ENCODE results near the gene TTLL12. TPM values are rescaled to one million over a fixed set of nuclear protein-coding genes. Genes with fewer than 3 reads are reported as not detected.
A peak's percentile ranks its signal among the peaks of the same experiment; 100 is the strongest.

TTLL12 gene
- total RNA-seq, 4 donors from 2014 or later: 109 to 211 (median 122) TPM

GRCh38 chr22:43128116-43128515, 58.8 kb downstream of the TTLL12 start:
- H3K27ac ChIP-seq: peak overlapping the region; percentile 77 to 85 (median 83)
- H3K4me1 ChIP-seq: peaks cover 20 to 59% (median 20%) of the 10 kb centered on the region in 3 donors
- TF ChIP-seq CTCF (IDR thresholded peaks at IDR 0.05) (no peak), POLR2A (IDR thresholded peaks at IDR 0.05) (no peak)
- peaks cover 11 to 27% (median 13%) of the 10 kb centered on the region in 3 donors for H3K36me3 ChIP-seq
- no peaks in the 10 kb centered on the region for H3K9me3 ChIP-seq
- no peaks in the 10 kb centered on the region for H3K27me3 ChIP-seq
- intact Hi-C loops (cut with DNase I): no loop called here
- H3K4me3 ChIP-seq: no peak overlapping the region
- no peak for DNase-seq
- 40 to 74% methylated on average over 1 to 3 of the region's 13 CpGs for WGBS, 2 donors

- Histone ChIP-seq H3K27me3 (no peaks in the 10 kb centered on the region), H3K36me3 (peaks cover 7 to 19% (median 7%) of the 10 kb centered on the region in 3 donors), H3K27ac (peak overlapping the region; percentile 77 to 85 (median 83)), H3K9me3 (no peaks in the 10 kb centered on the region), H3K4me1 (peaks cover 20 to 67% (median 23%) of the 10 kb centered on the region in 3 donors), H3K4me3 (no peak overlapping the region)
- TF ChIP-seq CTCF (IDR thresholded peaks at IDR 0.05): no peak
- peak in 1 of 4 donors; percentile 51 for TF ChIP-seq POLR2A (IDR thresholded peaks at IDR 0.05)
- intact Hi-C loops (cut with DNase I): no loop called here
- WGBS, 2 donors: 50% methylated on average over 2 of the region's 17 CpGs; no CpG with 5 or more reads in 1 of the 2 donors
- no peak for DNase-seq
Observed at GRCh38 chr22:43127166-43127908, 59.6 kb downstream of the TTLL12 start.

GRCh38 chr22:43126501-43127165, 60.3 kb downstream of the TTLL12 start:
- no peak for DNase-seq
- Histone ChIP-seq H3K9me3 (no peaks in the 10 kb centered on the region), H3K4me1 (peaks cover 20 to 70% (median 24%) of the 10 kb centered on the region in 3 donors), H3K27ac (peak overlapping the region; percentile 77 to 85 (median 83)), H3K27me3 (no peaks in the 10 kb centered on the region), H3K4me3 (no peak overlapping the region), H3K36me3 (peaks cover under 1 to 12% (median 4%) of the 10 kb centered on the region in 3 donors)
- intact Hi-C loops (cut with DNase I): no loop called here
- 24 to 50% methylated on average over 1 to 3 of the region's 5 CpGs for WGBS, 2 donors
- no peak for TF ChIP-seq POLR2A (IDR thresholded peaks at IDR 0.05)
- no peak for TF ChIP-seq CTCF (IDR thresholded peaks at IDR 0.05)

- no peak overlapping the region for H3K4me3 ChIP-seq
- H3K27me3 ChIP-seq: peaks cover 0 to 14% (median 0%) of the 10 kb centered on the region in 4 donors
- no peaks in the 10 kb centered on the region for H3K36me3 ChIP-seq
- no CpG with 5 or more reads among the region's 7 CpGs for WGBS, 2 donors
- intact Hi-C loops (cut with DNase I): no loop called here
- TF ChIP-seq POLR2A (IDR thresholded peaks at IDR 0.05) (no peak), CTCF (IDR thresholded peaks at IDR 0.05) (no peak)
- H3K9me3 ChIP-seq: no peaks in the 10 kb centered on the region
- H3K27ac ChIP-seq: peak overlapping the region; percentile 14 to 77 (median 42)
- H3K4me1 ChIP-seq: peaks cover 8 to 62% (median 13%) of the 10 kb centered on the region in 3 donors
- DNase-seq: no peak
Observed at GRCh38 chr22:43118953-43119458, 67.9 kb downstream of the TTLL12 start.

Data from esophagus squamous epithelium (tissue), 5 donors.